Cardiac septum (tissue), 1 donor: ENCODE data around the gene LPP. TPM values are rescaled to one million over a fixed set of nuclear protein-coding genes. Genes with fewer than 3 reads are reported as not detected.

Source experiments
- DNase-seq: peaks from one replicate; pipeline ENCODE4 v3.0.0-alpha.2; 2020; ENCODE audit warnings: low spot score
- intact Hi-C: fragments of 100-400 bp; cut with DNase I; formaldehyde crosslinking; loops from one replicate; pipeline ENCODE4 v1.14.0; 2022
- total RNA-seq: library from RNA; stranded (reverse); fragmentation: NEBNext Ultra II Directional; extraction: Animal tissue kit (Norgen Biotek cat#: 25700); gene quantifications from one replicate; pipeline ENCODE4 v1.2.1, GENCODE V29; 2021
- donor health status: DM: no; HTN: no; CAD: no.

The LPP gene
- total RNA-seq, 1 donor from 2014 or later, result 145 TPM

GRCh38 chr3:188782613-188783124, 628.7 kb downstream of the LPP start:
- intact Hi-C loops, result loop anchor here (5.0 kb wide), 1 partner anchor 165 kb away; no protein-coding TSS in a partner anchor
- no peak for DNase-seq

DNA sequence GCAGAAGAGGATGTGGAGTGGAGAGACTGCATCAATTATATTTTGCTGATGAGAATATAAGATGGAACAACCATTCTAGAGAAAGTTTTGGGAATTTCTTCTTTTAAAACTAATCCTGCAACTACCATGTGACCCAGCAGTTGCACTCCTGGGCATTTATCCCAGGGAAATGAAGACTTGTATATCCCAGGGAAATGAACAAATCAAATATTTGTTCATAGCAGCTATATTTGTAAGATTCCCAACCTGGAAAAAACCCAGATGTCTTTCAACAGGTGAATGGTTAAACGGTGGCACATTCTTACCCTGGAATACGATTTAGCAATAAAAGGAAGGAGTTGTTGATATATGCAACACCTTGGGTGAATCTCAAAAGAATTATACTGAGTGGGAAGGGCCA, 632.5 kb downstream of the LPP start:
- DNase-seq, result no peak
- intact Hi-C loops, result no loop called here

DNA sequence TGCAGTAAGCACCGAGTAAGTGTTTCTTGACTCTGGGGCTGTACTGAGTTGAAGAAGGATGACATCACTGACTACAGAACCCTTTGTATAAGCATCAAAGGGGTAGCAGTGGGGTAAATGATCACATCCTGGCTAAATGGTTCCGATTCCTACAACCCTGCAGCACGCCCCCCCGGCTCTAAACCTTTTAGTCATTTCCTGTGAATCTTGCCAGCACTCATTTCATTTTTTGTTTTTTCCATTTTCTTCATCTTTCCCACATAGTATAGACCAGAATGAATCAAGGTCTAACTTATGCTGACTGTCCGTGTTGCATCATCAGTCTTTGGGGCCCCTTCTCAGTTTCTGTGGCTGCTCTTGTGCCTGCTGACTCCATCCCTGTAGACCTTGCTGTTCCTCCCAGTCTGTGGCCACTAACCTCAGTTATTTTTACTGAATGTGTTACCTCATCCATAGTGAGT, 634.7 kb downstream of the LPP start:
- no peak for DNase-seq
- intact Hi-C loops, result no loop called here

DNA sequence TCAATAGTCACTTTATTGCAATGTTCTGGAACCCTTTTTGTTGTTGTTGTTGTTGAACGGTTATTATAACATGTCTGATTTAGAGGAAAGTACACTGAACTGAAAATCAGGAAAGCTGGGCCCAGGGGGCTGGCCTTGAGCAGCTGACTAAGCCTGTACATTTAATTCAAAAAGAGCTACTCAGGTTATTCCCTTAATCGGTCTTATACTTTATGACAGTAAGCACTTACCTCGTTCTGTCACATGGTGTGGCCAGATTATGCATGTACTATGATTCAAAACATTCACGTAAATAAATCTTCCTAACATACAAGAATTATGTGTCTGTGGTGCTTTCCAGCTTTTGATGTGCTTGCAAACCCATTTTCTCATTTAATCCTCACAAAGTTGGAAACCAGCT, 635.3 kb downstream of the LPP start:
- DNase-seq, result no peak
- intact Hi-C loops, result no loop called here

DNA sequence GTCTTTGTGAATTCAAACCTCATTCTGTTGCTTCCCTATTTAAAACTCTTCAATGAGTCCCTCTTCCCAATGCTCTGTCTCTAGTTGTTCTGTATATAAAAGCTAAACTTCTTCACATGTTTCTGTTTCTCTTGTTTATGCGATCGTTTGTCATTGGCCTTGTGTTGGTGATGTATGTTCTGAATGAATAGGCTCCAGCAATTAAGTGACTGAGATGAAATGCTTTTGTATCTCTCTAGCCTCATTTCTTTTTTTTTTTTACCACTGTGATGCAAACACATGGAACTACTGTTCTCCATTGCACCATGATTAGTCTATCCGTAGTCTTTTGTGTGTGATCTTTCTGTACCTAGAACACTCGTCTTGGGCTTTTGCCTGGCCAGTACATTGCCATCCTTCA, 637.4 kb downstream of the LPP start:
- intact Hi-C loops, result no loop called here
- DNase-seq, result no peak

DNA sequence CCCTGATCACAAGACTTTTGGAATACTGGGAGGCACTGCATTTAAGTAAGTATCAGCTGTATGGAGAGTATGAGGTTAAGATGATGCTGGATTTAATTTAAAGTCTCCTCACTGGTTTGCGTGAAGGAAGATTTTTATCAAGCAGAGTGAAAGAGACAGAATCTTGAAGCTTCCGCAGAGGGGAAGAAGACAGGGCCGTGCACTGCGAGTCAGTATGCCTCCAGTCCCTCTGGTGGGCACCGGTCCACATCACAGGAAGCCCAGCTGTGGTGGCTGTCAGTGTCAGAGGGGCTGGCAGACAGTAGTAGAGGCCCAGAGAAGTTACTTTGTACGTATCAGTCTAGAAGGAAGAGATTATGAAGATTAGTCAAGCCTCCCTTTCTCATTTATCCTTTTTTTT, 638.8 kb downstream of the LPP start:
- no peak for DNase-seq
- intact Hi-C loops, result no loop called here

- intact Hi-C loops, result no loop called here
- no peak for DNase-seq
Measured at GRCh38 chr3:188796122-188796631, 642.2 kb downstream of the LPP start.

DNA sequence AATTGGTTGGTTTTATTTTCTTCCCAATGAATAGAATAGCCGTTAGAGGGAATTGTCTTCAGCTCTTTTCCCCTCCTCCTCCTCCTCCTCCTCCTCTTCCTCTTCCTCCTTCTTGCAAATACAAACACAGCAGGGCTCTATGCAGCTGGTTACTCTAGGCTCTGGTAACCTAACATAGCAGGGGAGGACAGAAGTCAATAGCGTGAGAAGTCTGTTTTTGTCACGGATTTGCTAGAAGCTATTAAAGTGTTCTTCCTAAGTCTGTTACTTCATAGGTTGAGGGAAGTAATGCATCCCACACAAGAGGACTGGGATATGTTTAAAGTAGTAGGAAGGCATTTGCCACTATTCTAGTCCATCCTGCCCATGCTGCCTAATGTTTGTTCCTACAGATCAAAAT, 643.1 kb downstream of the LPP start:
- DNase-seq, result no peak
- intact Hi-C loops, result no loop called here

GRCh38 chr3:188798556-188799145, 644.7 kb downstream of the LPP start:
- DNase-seq, result no peak
- intact Hi-C loops, result no loop called here

DNA sequence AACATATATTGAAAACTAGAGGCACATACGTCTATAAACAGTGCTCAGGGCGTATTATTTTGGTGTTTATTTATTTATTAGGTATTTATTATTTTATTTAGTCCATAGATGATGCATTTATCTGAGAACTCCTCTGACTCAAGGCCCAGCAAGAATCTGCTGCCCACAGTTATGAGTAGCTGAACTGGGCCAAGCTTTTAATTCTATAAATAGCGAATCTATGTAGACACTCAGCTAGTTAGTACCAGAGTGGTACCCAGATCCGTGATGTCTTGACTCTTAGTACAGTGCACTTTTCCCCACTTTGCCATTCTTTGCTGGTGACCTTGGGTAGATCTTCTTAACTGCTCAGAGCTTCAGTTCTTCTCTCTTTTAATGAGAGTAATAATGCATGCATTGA, 647.4 kb downstream of the LPP start:
- no peak for DNase-seq
- intact Hi-C loops, result no loop called here

- intact Hi-C loops, result no loop called here
- DNase-seq, result no peak
Measured at GRCh38 chr3:188802645-188803044, 648.7 kb downstream of the LPP start.

DNA sequence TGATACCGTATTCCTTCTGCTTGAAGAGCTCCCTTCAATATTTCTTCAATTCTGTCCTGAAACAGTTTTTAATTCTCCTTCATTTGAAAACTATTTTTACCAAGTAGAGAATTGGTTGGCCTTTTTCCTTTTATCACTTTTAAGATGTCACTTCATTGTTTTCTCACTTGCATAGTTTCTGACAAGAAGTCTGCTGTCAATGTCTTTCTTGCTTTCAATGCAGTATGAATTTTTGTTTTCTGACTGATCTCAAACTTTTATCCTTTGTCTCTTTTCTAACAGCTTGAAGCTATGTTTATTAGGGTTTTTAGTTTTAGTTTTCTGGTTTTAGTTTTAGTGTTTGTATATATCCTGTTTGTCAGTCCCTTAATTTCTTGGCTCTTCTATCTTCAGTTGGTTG, 653.0 kb downstream of the LPP start:
- intact Hi-C loops, result no loop called here
- no peak for DNase-seq

DNA sequence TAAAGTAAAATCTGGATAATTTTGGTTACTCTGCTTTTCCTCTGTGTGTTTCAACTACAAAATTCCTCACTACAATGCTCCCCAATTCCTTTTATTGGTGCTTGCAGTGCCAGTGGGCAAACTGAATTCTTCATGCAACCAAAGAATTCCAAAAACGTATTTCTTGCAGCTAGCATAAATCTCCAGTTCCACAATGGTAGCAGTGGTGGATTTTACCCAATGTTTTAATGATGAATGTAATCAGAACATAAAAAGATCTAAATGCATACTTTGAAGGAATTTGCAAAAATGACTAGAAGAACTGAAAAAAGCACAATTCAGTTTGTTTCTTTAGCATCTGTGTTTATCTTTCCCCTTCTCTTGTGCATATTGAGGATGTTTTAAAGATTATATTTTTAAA, 658.2 kb downstream of the LPP start:
- intact Hi-C loops, result no loop called here
- DNase-seq, result no peak

DNA sequence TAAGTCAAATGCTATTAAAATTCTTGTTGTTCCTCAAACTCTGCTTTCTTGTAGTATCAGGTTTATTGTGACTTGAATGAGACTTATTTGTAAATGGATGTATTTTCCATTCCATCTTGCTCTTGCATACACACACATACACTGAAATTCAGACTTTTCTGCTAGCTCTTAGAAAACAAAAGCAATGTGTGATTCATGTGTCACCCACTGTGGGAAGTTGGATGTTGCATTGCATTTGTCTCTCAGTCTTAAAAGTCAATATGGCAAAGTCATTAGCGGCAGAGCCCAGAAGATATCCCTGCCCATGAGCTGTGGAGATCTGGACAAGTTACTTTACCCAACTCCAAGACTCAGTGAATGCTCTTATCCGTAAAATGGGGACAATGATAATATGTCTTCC, 660.6 kb downstream of the LPP start:
- intact Hi-C loops, result no loop called here
- no peak for DNase-seq

DNA sequence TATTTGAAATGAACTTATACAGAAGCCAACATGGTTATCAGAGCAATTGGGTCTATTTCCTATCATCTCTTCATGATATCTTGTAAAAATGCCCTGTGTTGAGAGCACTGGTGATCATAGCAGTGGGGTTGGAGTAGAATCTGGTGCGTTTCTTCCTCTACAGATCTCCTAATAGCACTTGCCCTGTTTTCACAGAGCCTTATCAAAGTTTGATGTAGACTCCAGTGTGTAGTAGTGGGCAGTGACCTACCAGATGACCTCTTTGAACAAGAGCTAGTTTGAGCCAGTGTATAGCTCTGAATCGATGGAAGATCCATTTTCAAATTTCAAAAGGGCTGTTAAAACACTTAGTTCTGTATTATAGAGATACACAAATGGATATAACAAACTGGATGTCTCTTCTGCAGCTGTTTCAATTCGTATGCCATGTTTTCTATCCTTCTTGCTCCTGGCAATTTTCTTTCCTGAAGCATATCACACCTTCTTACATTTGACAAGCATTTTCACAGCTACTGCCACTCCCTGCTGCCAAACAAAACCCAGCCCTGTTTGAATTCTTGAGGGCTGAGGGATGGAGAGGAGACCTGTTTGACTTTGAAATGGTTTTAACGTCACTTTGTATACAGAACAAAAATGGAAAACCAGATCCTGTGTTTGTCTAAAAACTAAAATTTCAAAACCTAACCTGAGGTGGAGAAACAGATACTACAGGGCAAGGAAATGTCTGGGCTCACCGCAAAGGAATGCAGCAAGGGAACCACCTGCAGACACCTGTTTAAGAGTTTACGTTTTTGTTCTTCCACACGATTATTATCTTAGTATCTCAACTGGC, 663.4 kb downstream of the LPP start:
- no peak for DNase-seq
- intact Hi-C loops, result no loop called here

- intact Hi-C loops, result no loop called here
- DNase-seq, result no peak
Measured at GRCh38 chr3:188817935-188818269, 663.9 kb downstream of the LPP start.

DNA sequence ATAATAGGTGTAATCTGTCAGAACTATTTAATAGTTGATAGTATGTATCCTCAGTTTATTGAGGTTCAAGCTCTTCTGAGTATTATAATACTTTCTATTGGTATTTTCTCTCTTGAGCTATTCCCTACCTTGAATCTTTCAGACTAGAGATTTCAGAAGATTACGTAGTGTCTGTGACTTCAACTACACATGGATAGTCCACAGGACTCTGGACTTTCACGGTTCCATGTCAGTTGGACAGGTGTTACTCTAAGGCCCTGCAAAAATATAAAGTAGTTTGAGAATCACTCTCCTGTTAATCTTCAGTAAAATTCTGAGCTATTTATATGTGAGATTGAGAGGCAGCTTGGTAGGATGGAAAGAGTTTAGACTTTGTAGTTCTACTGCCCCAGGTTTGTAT, 664.3 kb downstream of the LPP start:
- intact Hi-C loops, result no loop called here
- no peak for DNase-seq

DNA sequence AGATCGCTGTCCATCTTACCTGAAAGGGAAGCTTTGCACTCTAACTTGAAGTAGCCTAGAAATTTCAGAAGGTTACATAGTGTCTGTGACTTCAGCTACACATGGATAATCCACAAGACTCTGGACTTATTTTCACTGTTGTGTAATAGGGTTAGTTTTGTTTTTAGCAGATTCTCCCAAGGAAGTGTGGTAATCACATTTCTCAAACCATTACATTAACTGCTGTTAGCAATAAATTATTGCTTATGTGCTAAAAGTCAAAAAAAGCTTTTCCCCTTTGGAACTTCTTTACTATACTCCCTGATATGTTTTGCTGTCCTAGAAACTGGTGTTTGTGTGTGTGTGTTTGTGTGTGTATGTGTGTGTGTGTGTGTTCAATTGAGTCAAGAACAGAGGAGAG, 666.0 kb downstream of the LPP start:
- DNase-seq, result no peak
- intact Hi-C loops, result no loop called here

DNA sequence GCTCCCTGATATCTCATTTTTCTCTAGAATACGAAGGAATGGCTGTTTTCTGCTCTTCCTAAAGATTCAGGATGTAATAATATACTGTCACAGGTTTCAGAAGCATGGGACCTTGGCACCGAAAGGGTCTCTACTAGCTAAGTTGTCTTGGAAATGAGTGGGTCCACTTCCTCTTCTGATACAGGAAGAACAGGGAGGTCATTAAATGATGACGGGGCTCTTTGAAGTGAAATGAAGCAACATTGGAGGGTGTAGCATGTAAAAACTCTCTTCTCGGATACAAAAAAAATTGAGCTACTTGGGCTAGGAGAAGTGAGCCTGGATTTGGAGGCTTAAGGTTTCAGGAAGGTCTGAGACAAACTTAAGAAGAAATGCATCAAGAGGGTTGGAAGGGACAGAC, 668.0 kb downstream of the LPP start:
- intact Hi-C loops, result no loop called here
- no peak for DNase-seq

DNA sequence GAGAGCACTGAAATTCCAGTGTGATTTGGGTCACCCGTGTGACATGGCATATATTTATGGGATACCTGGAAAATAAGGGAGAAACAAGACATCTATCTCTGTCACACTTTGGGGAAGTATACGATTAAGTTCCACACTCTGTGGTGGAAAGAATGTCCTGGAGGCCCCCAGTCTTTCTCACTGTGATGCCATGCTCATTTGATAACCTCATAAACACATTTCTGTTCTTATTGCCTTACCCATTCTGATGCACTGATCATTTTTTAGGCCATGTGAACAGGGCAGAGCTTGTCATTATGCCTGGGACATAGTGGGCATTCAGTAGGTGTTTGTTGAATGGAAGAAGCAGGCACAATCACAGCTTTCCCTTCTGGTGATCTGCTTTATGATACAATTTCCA, 668.5 kb downstream of the LPP start:
- intact Hi-C loops, result no loop called here
- DNase-seq, result no peak

- DNase-seq, result no peak
- intact Hi-C loops, result no loop called here
Measured at GRCh38 chr3:188824566-188824965, 670.6 kb downstream of the LPP start.
